ENCODE results near the gene PLA2G4D.

DNA sequence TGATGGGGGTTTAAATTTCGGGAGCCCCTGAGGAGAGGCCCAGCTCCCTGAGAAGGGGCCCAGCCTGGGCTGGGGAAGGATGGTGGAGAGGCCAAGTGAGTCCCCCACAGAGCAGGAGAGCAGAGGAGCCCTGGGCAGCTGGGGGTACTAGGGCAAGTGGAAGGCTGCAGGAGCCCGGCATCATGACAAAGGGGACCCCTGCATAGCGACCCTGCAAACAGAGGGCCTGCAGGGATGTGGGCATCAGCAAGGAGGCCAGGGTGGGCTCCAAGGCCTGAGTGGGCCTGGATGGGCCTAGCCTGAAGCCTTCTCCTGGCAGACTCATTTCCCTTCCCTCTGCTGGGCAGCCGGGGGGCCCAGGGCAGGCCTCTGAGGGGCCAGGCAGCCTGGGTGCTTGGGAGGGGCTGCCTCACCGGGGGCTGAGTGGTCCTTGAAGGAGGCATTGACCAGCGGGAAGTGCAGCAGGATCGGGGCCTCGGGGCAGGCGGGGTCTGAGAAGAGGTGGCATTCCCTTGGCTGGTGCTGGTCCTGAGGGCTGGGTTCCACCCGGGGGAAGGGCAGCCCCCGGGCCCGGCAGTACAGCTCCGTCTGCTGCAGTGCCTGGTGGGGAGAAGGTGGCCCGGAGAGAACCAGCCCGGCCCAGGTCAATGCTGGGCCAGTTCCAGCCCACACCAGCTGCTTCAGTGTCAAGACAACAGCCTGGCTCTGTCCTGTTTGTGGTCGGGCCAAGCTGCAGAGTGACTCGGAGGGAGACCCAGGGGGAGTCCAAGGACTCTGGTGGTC is 24.7 kb downstream of the PLA2G4D start:
- TF ChIP-seq CTCF (IDR thresholded peaks at IDR 0.05; ENCODE audit: low read depth, low read length, poor library complexity, severe bottlenecking) (no peak), EZH2phosphoT487 (IDR thresholded peaks at IDR 0.05; ENCODE audit: borderline replicate concordance, low read length) (no peak)
